HG02623 (cell line): ENCODE measurements around the gene CHRDL2.

Source experiments
- ATAC-seq: cut with Tn5 transposase; IDR thresholded peaks from one replicate; pipeline ENCODE4 v1.9.1; 2021; ENCODE audit warnings: moderate library complexity; ENCODE audit not compliant: unreplicated experiment

Gene CHRDL2

DNA sequence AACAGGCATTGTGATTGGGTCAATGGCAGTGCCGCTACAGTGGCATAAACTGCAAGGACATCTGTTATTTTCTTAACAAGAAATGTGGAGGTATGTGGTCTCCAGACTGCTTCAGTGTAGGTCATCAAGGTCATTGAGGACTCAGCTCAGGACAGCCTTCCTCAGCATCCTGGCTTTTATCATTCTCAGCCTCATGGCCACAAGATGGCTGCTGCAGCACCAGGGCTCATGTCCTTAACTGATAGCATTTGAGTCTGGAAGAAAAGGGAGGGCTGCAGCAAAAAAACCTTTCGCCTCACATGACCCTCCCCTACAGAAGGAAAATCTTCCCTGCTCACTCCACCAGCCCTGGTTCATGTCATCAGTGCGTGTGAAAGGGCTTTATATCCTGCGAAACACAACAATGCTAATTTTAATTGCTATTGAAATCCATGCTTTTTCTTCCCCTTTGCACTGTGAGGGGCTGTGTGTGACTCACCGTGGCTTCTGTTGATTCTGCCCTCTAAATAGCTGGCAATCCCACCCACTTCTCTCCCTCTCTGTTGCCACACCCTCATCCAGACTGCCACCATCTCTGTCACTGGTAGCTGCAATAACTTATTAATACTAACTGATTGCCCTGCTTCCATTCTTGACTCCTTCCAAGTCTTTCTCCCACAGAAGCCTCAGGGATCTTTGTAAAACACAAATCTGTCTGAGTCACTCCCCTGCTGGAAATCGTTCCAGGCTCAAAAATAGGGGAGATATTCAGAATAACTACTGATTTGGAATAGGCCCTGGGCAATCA is 43.8 kb downstream of the CHRDL2 start:
- ATAC-seq, result no peak

- no peak for ATAC-seq
These were observed 44.4 kb downstream of the CHRDL2 start for GRCh38 chr11:74686792-74687191.

DNA sequence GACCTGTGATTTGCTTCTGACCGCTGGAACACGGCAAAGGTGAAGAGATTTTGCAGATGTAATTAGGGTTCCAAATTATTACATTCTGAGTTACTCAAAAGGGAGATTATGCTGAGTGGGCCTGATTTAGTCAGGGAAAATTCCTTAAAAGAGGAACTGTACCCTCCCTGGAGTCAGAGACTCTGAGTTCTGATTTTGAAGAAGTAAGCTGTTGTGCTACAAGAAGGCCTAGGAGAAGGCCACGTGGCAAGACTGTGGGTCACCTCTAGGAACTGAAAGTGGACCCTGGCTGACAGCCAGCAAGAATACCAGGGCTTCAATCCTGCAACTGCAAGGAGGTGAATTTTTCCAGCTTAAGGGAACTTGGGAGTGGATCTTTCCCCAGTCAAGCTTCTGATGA is 45.3 kb downstream of the CHRDL2 start:
- ATAC-seq, result no peak

GRCh38 chr11:74685338-74685737 is 45.9 kb downstream of the CHRDL2 start:
- ATAC-seq, result no peak

GRCh38 chr11:74684661-74685060 is 46.6 kb downstream of the CHRDL2 start:
- no peak for ATAC-seq

- no peak for ATAC-seq
These were observed 47.2 kb downstream of the CHRDL2 start for GRCh38 chr11:74683941-74684481.

DNA sequence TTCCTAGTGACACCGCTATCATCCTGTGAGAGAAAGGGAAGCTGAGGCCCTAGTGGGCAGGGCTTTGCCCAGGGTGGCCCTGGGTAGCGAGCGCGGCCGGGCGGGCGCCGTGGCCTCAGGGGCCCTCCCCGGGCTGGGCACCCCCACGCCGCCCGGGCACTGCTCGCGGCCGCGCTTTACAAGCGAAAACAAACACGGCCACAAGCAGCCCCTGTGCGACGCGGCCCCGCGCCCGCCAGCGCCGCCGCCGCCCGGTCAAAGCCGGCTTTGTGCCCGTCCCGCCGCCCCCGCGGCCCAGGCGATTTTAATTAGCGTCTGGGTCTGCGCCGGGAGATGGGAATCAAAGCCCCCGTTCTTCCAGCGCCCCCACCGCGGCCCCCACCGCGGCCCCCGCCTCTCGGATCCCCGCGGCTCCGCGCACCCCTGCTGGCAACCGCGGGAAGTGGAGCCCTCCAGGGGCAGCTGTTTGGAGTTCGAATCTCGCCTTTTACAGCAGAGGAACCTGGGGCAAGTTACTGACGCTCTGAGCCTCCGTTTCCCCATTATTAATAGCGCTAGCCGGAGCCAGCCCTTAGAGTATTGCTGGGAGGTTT is 47.9 kb downstream of the CHRDL2 start:
- ATAC-seq, result no peak

DNA sequence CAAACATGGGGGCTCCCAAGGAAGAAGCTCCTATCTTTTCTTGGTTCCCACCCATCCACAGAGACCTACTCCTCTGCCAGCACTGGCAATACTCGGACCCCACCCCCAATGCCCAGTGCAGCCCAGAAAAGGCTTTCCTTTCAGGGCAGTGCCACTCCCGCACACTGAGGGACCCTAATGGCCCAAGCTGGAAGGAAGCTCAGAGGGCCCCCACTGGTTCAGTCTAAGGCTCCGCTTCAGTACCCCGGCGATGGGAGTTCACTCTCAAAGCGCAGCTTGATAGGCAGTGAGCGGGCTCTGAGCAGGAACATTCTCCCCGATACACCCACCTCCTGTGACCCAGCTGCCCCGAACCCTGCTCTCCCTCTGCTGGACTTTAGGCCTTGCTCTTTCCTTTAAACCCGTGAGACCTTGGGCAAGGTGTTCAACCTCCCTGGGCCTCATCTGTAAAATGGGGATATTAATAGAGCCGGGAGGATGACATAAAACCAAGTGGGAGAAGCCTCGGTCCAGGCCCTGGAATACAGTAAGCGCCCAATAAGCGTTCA is 48.4 kb downstream of the CHRDL2 start:
- no peak for ATAC-seq

DNA sequence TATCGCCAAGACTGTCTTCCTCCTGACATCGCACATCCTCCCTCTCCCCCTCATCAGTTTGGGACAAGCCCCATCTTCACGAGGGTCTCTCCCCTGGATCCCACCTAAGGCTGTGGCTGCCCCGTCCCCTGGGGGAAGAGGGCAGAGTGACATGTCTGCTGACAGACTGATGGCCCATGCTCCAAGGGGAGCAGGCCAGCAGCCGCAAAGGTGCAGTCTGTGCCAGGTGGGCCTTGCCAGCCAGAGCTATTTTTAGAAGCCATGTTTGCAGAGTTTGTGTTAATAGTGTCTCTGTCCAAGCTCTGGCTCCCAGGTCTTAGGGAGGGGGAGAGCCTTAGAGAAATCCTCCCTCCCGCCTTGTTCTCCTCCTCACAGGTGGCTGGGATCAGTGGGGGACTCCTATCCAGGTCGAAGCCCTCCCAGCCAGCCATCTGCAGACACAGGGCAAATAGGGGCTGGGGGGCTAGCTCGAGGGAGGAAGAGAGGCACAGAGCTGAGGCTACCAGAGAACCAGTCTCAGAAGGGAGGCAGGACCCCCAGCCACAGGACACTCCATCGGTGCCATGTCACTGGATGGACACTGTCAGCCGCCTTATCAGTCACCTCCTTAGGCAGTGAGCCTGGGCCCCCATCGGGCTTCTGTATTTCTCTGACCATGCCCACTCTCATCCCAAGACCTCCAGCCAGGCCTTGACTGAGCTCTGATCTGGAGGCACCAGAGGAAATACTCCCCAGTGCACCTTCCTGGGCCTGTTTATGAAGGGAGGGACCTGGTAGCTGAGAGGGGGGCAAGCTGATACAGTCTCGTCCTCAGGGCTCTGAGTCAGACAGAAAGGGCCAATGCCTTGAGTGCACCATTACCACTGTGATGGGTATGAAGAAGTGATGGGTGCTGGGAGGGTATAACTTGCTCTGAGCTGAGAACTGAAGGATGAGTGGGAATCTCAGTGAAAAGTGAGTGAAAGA is 49.3 kb downstream of the CHRDL2 start:
- no peak for ATAC-seq

GRCh38 chr11:74680703-74681531 is 50.3 kb downstream of the CHRDL2 start:
- ATAC-seq, result no peak

DNA sequence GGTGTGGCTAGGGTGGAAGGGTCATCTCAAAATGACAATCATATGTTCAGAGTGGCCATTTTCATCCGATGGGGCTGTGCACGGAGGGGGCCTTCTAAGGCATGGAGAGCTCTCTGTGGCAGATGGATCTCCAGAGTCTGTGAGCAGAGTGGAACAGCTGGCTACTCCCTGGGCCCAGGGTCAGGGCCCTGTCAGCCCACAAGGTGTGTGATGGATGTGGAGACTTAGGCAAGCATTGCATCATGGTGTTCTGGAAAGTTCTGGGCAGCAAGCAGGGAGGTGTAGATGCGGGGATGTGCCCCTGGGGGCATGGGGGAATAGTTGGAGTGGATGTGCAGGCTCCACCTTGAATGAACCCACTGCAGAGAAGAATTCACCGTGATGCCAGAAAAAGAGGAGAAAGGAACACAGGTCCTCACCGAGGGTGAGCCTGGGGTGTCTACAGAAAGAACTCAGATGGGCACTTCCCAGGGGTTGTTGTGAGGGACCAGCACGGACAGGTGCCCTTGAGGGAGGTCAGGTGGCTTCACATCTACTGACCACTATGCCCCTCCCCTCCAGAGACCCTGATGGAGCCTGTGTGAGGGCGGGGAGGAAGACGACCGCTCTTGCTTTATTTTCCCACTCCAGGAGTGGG is 51.1 kb downstream of the CHRDL2 start:
- no peak for ATAC-seq

GRCh38 chr11:74679513-74679865 is 51.7 kb downstream of the CHRDL2 start:
- ATAC-seq, result no peak

- no peak for ATAC-seq
These were observed 52.4 kb downstream of the CHRDL2 start for GRCh38 chr11:74678591-74679512.

DNA sequence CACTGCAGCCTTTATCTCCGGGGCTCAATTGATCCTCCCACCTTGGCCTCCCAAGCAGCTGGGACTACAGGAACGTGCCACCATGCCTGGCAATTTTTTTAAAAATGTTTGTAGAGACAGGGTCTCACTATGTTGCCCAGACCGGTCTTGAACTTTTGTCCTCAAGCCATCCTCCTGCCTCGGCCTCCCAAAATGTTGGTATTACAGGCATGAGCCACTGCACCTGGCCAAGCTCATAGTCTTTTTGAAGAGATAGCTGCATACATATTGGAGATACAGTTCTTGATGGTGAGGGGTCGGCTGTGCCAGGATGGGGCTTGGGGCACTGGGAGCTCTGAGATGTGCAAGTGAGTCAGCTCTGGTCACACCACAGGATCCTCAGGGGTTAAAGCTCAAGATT is 53.2 kb downstream of the CHRDL2 start:
- ATAC-seq, result no peak

DNA sequence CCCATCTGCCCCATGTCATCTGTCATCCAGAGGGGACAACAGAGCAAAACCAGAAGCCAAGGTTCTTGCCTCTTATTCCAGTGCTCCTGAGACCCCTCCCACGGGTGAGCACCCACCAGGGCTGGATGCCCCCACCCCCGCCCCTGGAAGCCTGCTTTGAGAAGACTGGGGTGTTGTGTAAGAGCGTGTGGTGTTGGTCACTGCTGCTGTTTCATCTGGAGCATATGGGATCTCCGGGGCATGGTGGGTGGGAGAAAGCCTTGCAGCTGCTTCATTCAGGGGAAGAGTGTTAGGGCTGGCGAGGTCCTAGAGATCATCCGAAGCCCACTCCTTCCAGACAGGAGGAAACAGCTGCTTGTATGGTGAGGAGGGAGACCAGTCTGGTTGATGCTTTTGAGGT is 54.1 kb downstream of the CHRDL2 start:
- no peak for ATAC-seq

DNA sequence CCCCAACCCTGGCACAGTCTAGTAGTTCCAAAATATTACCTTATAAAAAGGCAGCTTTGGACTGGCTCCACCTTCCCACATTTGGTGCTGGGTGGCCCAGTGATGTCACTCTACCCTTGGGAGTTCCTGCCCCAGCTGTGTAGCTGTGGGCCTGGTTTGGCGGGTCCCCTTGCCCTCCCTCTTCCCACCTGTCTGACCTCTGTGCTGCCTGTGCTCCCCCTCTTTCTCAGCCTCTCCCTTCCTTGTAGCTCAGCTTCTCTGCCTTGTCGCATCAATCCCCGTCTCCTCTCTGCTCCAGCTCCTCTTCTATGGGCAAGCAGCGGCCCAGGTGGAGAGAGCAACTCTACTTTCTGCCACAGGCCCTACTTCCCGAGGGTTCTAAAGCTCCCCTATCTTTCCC is 54.6 kb downstream of the CHRDL2 start:
- ATAC-seq, result no peak

DNA sequence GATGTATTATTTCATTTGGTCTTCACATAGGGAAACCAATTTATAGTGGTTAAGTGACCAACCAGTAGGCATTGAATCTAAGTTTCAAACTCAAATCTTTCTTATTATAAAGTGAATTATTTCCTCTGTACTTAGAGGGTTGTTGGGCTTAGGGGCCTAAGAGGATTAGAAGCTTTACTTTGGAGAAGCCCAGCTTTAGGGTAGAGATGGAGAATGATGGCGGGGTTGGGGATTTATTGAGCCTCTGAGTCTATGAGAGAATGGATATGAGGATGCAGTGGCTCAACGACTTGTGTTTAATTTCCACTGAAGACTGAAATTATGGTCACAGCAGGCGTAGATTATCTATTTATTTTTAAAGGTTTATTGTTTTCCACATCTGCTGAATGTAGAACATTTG is 55.5 kb downstream of the CHRDL2 start:
- no peak for ATAC-seq

- ATAC-seq, result no peak
These were observed 57.4 kb downstream of the CHRDL2 start for GRCh38 chr11:74673693-74674360.
